ENCODE results near the gene FBXL17. TPM values are rescaled to one million over a fixed set of nuclear protein-coding genes. Genes with fewer than 3 reads are reported as not detected.

FBXL17 gene
- total and polyA plus RNA-seq, 2 donors (not counting 1 experiment from before 2014, with no cell fraction given), result 7.3 to 40.3 TPM

GRCh38 chr5:108016101-108016500, 365.8 kb downstream of the FBXL17 start:
- no peak overlapping the region for H2AFZ ChIP-seq (ENCODE audit: insufficient read depth, low read depth, low read length, poor library complexity, severe bottlenecking)
- Mint-ChIP-seq H3K27me3 (no peaks in the 10 kb centered on the region), H3K4me3 (no peak overlapping the region), H3K27ac (no peak overlapping the region), H3K4me1 (no peaks in the 10 kb centered on the region), H3K9me3 (ENCODE audit: insufficient read depth) (no peaks in the 10 kb centered on the region)
- no peak for ATAC-seq (ENCODE audit: low read depth)
- H3K4me1 ChIP-seq (ENCODE audit: control insufficient read depth in 2 of 2, insufficient read depth in 2 of 2, low read length in 2 of 2), result no peaks in the 10 kb centered on the region
- H3K36me3 ChIP-seq (replicated peaks in 1 of 2; ENCODE audit: control extremely low read depth in 1 of 2, control insufficient read depth in 1 of 2, extremely low read depth in 1 of 2, insufficient read depth in 2 of 2, low read length in 1 of 2), result no peaks in the 10 kb centered on the region
- no peaks in the 10 kb centered on the region for H3K27me3 ChIP-seq (replicated peaks in 1 of 4; ENCODE audit: control extremely low read depth in 1 of 4, control insufficient read depth in 3 of 4, insufficient read depth in 4 of 4, low read length in 3 of 4)
- H3K9ac ChIP-seq (ENCODE audit: low read length), result no peak overlapping the region
- POLR2A ChIA-PET, result no interaction called here
- no peaks in the 10 kb centered on the region for H3K9me3 ChIP-seq (ENCODE audit: control extremely low read depth in 1 of 3, control insufficient read depth in 2 of 3, insufficient read depth in 1 of 3, low read length in 2 of 3)
- H3K79me2 ChIP-seq (ENCODE audit: control insufficient read depth, insufficient read depth, low read length), result no peaks in the 10 kb centered on the region
- H3K4me2 ChIP-seq (replicated peaks; ENCODE audit: low read depth, low read length, poor library complexity, severe bottlenecking), result no peak overlapping the region
- intact Hi-C loops (cut with micrococcal nuclease), result no loop called here
- WGBS (ENCODE audit: insufficient coverage), result 83% methylated on average over 2 of the region's 2 CpGs
- no peak overlapping the region for H3K4me3 ChIP-seq (ENCODE audit: control extremely low read depth in 1 of 5, extremely low read depth in 1 of 5, insufficient read depth in 1 of 5, low read depth in 2 of 5, low read length in 4 of 5)
- TF ChIP-seq, protein P1, sequence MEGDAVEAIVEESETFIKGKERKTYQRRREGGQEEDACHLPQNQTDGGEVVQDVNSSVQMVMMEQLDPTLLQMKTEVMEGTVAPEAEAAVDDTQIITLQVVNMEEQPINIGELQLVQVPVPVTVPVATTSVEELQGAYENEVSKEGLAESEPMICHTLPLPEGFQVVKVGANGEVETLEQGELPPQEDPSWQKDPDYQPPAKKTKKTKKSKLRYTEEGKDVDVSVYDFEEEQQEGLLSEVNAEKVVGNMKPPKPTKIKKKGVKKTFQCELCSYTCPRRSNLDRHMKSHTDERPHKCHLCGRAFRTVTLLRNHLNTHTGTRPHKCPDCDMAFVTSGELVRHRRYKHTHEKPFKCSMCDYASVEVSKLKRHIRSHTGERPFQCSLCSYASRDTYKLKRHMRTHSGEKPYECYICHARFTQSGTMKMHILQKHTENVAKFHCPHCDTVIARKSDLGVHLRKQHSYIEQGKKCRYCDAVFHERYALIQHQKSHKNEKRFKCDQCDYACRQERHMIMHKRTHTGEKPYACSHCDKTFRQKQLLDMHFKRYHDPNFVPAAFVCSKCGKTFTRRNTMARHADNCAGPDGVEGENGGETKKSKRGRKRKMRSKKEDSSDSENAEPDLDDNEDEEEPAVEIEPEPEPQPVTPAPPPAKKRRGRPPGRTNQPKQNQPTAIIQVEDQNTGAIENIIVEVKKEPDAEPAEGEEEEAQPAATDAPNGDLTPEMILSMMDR (IDR thresholded peaks at IDR 0.05), result no peak
- TF ChIP-seq EZH2 (IDR thresholded peaks at IDR 0.05; ENCODE audit: borderline replicate concordance, insufficient read depth, low read depth, low read length, poor library complexity, severe bottlenecking), result no peak
- CTCF ChIA-PET, result no interaction called here
- H3K27ac ChIP-seq (ENCODE audit: low read length in 2 of 2), result no peak overlapping the region
- no peaks in the 10 kb centered on the region for H4K20me1 ChIP-seq (ENCODE audit: control insufficient read depth, insufficient read depth, low read length, poor library complexity, severe bottlenecking)
- no peak for DNase-seq

DNA sequence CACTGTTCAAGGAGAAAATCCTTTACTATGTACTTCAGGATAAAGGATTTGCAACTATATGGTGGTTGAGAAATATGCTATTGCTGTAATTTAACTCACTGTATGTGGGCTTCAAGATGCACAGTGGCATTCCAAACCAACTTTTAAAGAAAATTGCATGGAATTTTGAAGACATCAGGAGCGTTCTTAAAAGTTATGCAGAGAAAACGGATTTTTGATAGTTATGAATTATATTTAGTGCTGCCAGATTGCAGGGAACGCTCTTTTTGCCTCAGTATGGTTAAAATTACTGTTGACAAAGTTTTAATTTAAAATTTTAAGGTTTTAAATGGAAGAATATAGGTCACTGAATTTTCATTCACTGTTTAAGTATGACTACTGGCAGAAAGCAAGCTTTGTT, 375.1 kb downstream of the FBXL17 start:
- peaks cover 0 to 1% of the 10 kb centered on the region in 2 experiments for H3K36me3 ChIP-seq (replicated peaks in 1 of 2; ENCODE audit: control extremely low read depth in 1 of 2, control insufficient read depth in 1 of 2, extremely low read depth in 1 of 2, insufficient read depth in 2 of 2, low read length in 1 of 2)
- H3K27me3 ChIP-seq (replicated peaks in 1 of 4; ENCODE audit: control extremely low read depth in 1 of 4, control insufficient read depth in 3 of 4, insufficient read depth in 4 of 4, low read length in 3 of 4), result no peaks in the 10 kb centered on the region
- Mint-ChIP-seq H3K4me3 (no peak overlapping the region), H3K27me3 (no peaks in the 10 kb centered on the region), H3K9me3 (ENCODE audit: insufficient read depth) (no peaks in the 10 kb centered on the region), H3K4me1 (peaks cover 11% of the 10 kb centered on the region), H3K27ac (no peak overlapping the region)
- ATAC-seq (ENCODE audit: low read depth) (no peak), DNase-seq (no peak)
- H3K9me3 ChIP-seq (ENCODE audit: control extremely low read depth in 1 of 3, control insufficient read depth in 2 of 3, insufficient read depth in 1 of 3, low read length in 2 of 3), result no peaks in the 10 kb centered on the region
- no peak overlapping the region for H3K9ac ChIP-seq (ENCODE audit: low read length)
- no peak overlapping the region for H3K4me3 ChIP-seq (ENCODE audit: control extremely low read depth in 1 of 5, extremely low read depth in 1 of 5, insufficient read depth in 1 of 5, low read depth in 2 of 5, low read length in 4 of 5)
- H4K20me1 ChIP-seq (ENCODE audit: control insufficient read depth, insufficient read depth, low read length, poor library complexity, severe bottlenecking), result no peaks in the 10 kb centered on the region
- H3K4me2 ChIP-seq (replicated peaks; ENCODE audit: low read depth, low read length, poor library complexity, severe bottlenecking), result no peak overlapping the region
- H3K4me1 ChIP-seq (ENCODE audit: control insufficient read depth in 2 of 2, insufficient read depth in 2 of 2, low read length in 2 of 2), result peaks cover 0 to 10% of the 10 kb centered on the region in 2 donors
- ChIA-PET POLR2A (no interaction called here), CTCF (no interaction called here)
- intact Hi-C loops (cut with micrococcal nuclease), result no loop called here
- H3K79me2 ChIP-seq (ENCODE audit: control insufficient read depth, insufficient read depth, low read length), result no peaks in the 10 kb centered on the region
- WGBS (ENCODE audit: insufficient coverage), result 88% methylated on average over 3 of the region's 3 CpGs
- H3K27ac ChIP-seq (ENCODE audit: low read length in 2 of 2), result no peak overlapping the region
- TF ChIP-seq, protein P1 (IDR thresholded peaks at IDR 0.05), result no peak
- TF ChIP-seq EZH2 (IDR thresholded peaks at IDR 0.05; ENCODE audit: borderline replicate concordance, insufficient read depth, low read depth, low read length, poor library complexity, severe bottlenecking), result no peak
- no peak overlapping the region for H2AFZ ChIP-seq (ENCODE audit: insufficient read depth, low read depth, low read length, poor library complexity, severe bottlenecking)
